Measurements from ENCODE around the gene DPYD.

DNA sequence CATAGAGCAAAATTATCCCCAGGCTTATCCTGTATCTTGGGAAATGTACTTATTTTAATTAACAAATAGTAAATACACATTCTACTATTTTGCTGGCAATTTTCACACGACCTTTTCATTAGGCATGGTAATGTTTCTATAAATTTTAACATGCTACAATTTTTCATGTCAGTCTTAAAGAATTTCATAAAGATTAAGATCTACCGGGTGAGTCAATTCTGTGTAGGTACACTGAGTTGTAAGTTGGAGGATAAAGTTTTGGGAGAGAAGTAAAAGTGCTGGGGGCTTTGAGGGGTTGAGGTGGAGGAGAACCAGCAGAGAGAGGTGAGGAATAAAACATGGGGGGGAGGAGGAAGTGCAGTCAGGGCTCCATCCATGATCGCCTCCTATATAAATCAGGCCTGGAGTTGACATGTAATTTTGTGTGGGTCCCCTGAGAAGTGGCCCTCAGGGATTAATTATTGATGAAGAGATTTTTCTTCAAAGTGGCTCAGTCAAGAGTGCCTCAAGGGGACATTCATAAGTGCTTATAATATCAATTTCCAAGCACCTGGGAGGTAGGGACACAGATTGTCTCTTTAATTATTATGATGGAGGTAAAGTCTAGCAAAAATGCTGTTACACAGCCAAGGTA lies 7.2 kb downstream of the DPYD start:
- TF ChIP-seq, protein P1, sequence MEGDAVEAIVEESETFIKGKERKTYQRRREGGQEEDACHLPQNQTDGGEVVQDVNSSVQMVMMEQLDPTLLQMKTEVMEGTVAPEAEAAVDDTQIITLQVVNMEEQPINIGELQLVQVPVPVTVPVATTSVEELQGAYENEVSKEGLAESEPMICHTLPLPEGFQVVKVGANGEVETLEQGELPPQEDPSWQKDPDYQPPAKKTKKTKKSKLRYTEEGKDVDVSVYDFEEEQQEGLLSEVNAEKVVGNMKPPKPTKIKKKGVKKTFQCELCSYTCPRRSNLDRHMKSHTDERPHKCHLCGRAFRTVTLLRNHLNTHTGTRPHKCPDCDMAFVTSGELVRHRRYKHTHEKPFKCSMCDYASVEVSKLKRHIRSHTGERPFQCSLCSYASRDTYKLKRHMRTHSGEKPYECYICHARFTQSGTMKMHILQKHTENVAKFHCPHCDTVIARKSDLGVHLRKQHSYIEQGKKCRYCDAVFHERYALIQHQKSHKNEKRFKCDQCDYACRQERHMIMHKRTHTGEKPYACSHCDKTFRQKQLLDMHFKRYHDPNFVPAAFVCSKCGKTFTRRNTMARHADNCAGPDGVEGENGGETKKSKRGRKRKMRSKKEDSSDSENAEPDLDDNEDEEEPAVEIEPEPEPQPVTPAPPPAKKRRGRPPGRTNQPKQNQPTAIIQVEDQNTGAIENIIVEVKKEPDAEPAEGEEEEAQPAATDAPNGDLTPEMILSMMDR (conservative IDR thresholded peaks at IDR 0.05 in 1 of 2, IDR thresholded peaks at IDR 0.05 in 1 of 2; ENCODE audit: extremely low read depth in 1 of 2, insufficient read depth in 1 of 2, low read depth in 1 of 2, low read length in 2 of 2): no peak
- no peak for TF ChIP-seq EZH2 (IDR thresholded peaks at IDR 0.05; ENCODE audit: borderline replicate concordance, low read length)

All from mammary epithelial cell (primary cell).